DOHH2 (cell line): ENCODE data around the gene GNA14.
"Not testable (repeated sequence)": the region's sequence is repeated elsewhere in the genome, so short reads cannot be mapped to it uniquely, and the experiment has no call there.

Experiments
- CTCF ChIP-seq: fragments of 200-600 bp; sonication (generic); IDR thresholded peaks from one replicate; pipeline ENCODE4 v1.5.1; 2014; ENCODE audit warnings: antibody characterized with exemption, mild to moderate bottlenecking, low read depth, low read length; ENCODE audit not compliant: poor library complexity, severe bottlenecking
- EZH2phosphoT487 ChIP-seq: fragments of 200-600 bp; sonication (generic); IDR thresholded peaks from 2 replicates; pipeline ENCODE4 v1.6.1; 2017; ENCODE audit warnings: borderline replicate concordance, mild to moderate bottlenecking, antibody characterized with exemption, low read length, moderate library complexity, mixed read lengths

GRCh38 chr9:77408521-77408920 is 239.6 kb downstream of the GNA14 start:
- TF ChIP-seq CTCF, EZH2phosphoT487: not testable (repeated sequence)
